Stimulated activated CD4-positive, alpha-beta T cell treated with anti-CD3 and anti-CD28 coated beads, Interleukin-1b, Interleukin-23, amount 100 ng/mL, for 48 hours (primary cell): Measurements from ENCODE around the gene CHCT1.
"Not testable (repeated sequence)": the region's sequence is repeated elsewhere in the genome, so short reads cannot be mapped to it uniquely, and the experiment has no call there.

Experiments
- DNase-seq: peaks from one replicate; pipeline ENCODE4 v3.0.0-alpha.2; 2020

Gene CHCT1

DNA sequence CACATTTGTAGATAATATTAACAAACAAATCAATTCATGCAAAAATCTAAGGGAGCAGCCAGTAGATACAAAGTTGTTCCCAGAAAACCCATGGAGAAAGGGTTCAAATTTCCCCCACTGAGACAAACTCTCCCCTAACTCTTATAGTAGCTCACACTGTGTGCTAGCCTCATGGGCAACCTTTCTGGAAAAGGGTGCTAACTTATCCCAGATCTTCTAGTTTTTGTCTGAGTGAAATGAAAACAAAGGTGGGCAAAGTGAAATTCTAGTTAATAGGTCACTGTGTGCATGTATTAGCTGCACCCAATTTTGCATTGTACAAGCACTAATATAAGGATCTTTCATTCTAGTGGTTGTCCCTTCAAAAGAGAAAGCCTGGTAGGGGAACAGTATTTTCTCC, 20.5 kb upstream of the CHCT1 start:
- no peak for DNase-seq

- DNase-seq: no peak
Observed at GRCh38 chr17:60403523-60403810, 18.8 kb upstream of the CHCT1 start.

DNA sequence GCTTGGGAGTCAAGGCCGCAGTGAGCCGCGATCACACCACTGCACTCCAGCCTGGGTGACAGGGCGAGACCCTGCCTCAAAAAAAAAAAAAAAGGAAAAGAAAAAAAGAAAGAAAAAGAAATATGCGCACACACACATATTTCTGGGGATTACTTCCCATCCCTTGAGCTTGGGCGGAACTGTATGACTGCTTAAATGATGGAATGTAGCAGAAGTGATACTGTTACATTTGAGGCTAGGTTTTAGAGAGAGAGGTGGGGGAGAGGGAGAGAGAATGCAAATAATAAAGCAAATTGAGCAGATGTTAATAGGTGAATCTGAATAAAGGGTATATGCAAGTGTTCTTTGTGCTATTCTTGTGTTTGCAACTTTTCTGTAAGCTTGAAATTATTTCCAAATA, 18.3 kb upstream of the CHCT1 start:
- no peak for DNase-seq

- DNase-seq: no peak
Observed at GRCh38 chr17:60406887-60407286, 15.4 kb upstream of the CHCT1 start.

GRCh38 chr17:60410001-60410400, 12.3 kb upstream of the CHCT1 start:
- no peak for DNase-seq

GRCh38 chr17:60412701-60413100, 9.6 kb upstream of the CHCT1 start:
- DNase-seq: no peak

DNA sequence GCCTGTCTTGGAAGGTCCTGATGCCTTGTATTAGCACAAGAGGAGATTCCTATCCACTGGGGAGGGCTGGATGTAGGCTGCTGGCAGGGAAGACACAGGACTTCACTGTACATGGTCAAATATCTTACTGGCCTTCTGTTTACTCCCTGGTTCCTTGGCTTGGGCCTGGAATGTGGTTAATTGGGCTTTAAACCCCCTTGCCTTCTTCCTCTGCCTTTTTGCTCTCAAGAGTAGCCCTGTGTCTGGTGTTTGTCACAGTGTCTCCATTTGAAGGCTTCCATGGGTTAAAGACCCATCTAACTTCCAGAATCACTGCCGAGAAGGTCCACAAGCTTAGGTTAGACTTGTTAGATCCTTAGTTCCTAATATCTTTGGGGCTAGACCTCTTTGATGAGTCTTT, 7.1 kb upstream of the CHCT1 start:
- no peak for DNase-seq

GRCh38 chr17:60416368-60416925, 5.8 kb upstream of the CHCT1 start:
- no peak for DNase-seq

DNA sequence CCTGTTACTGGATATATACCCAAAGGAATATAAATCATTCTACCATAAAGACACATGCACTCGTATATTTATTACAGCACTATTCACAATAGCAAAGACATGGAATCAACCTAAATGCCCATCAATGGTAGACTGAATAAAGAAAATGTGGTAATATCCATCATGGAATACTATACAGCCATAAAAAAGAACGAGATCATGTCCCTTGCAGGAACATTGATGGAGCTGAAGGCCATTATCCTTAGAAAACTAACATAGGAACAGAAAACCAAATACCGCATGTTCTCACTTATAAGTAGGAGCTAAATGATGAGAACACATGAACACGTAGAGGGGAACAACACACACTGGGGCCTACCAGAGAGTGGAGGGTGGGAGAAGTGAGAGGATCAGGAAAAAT, 3.3 kb upstream of the CHCT1 start:
- not testable (repeated sequence) for DNase-seq

DNA sequence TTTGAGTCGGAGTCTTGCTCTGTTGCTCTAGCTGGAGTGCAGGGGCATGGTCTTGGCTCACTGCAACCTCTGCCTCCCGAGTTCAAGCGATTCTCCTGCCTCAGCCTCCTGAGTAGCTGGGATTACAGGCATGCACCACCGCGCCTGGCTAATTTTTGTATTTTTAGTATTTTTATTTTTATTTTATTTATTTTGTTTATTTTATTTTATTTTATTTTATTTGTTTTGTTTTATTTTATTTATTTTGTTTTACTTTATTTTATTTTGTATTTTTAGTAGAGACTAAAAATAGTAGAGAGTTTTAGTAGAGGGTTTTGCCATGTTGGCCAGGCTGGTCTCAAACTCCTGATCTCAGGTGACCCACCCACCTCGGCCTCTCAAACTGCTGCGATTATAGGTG, 2.4 kb upstream of the CHCT1 start:
- not testable (repeated sequence) for DNase-seq

GRCh38 chr17:60421273-60422161, 772 bp upstream of the CHCT1 start:
- peak; percentile 81 for DNase-seq

- DNase-seq: no peak
Observed at GRCh38 chr17:60423865-60424264, 1.6 kb downstream of the CHCT1 start.

- no peak for DNase-seq
Observed at GRCh38 chr17:60425626-60426025, 3.3 kb downstream of the CHCT1 start.

- no peak for DNase-seq
Observed at GRCh38 chr17:60426596-60426995, 4.3 kb downstream of the CHCT1 start.

- not testable (repeated sequence) for DNase-seq
Observed at GRCh38 chr17:60428491-60428890, 6.2 kb downstream of the CHCT1 start.

GRCh38 chr17:60430561-60430960, 8.3 kb downstream of the CHCT1 start:
- DNase-seq: not testable (repeated sequence)

DNA sequence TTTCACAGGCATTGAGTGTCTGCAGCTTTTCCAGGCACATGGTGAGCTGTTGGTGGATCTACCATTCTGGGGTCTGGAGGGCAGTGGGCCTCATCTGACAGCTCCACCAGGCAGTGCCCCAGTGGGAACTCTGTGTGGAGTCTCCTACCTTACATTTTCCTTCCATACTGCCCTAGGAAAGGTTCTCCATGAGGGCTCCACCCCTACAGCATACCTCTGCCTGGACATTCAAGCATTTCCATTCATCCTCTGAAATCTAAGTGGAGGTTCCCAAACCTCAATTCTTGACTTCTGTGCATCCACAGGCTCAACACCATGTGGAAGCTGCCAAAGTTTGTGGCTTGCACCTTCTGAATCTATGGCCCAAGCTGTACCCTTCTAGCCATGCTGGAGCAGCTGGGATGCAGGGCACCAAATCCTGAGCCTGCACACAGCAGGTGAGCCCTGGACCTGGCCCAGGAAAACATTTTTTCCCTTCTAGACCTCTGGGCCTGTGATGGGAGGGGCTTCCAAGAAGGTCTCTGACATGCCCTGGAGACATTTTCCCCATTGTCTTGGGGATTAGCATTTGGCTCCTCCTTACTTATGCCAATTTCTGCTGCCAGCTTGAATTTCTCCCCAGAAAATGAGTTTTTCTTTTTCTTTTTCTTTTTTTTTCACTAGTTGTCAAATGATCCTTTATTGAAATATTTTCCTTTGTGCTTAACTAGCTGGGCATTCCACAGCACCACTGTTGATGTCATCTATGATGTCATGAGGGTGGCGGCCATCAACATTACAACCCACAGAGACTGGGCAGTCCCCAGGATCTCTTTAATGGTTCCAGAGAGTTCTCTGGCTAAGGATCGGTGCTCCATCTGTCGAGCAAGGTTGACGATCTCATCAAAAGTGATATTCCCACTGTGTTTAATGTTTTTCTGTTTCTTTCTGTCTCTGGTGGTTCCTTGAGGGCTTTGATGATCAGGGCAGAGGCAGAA, 11.0 kb downstream of the CHCT1 start:
- not testable (repeated sequence) for DNase-seq

- DNase-seq: peak; percentile 44
Observed at GRCh38 chr17:60435244-60436167, 13.2 kb downstream of the CHCT1 start.

GRCh38 chr17:60436676-60437075, 14.4 kb downstream of the CHCT1 start:
- no peak for DNase-seq

DNA sequence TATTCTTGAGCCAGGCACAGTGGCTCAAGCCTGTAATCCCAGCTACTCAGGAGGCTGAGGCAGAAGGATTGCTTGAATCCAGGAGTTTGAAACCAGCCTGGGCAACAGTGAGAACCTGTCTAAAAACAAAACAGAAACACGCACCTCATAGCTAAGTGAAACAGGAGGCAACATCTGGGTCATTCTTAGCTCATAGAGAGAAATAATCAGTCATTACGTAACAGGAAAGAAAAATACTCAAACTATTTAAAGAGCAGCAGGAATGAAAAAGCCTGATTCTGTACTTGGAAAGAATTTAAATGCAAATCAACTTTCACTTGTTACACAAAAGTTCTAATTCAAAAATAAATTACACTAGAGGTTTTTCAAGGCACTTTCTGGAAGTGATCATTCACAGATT, 17.2 kb downstream of the CHCT1 start:
- DNase-seq: no peak

DNA sequence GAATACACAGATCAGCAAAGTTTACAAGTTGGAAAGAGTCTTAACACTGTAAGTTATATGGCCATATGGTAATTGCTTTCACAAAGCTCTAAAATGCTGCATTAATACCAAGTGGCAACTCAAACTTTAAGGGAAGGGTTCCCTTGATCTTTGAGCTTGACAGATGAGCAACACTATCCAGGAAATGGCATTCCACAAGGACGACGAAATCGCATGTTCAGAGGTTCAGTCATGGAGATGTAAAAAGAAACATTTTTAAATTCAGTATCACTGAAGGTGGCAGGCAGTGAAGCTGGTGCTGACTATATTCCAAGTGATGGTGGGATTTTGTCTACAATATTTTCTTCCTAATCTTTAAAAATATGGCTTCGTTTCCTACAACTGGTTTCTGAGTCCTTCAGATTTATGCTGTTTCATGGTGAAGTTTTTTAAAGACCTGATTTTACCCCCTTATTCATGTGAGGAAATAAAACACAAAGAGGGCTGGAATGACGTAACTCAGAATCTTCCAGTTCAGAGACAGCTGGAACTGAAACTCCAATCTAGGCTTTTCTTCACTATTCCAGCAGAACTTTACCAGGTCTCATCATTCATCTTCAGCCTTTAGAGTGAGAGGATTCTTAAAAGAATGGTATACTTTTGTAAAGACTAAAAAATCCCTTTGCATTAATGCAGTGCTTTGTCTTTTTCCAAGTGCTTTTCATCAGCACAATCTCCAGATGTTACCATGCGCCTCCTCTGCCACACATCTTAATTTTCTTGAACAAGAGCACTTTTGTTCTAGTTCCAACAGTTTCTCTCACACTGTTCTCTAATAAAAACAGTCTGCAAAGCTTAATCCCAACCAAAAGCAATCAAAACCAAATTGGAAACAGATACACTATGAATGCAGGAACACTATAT, 20.2 kb downstream of the CHCT1 start:
- no peak for DNase-seq
